K562 (cell line): ENCODE measurements around the gene NEDD4. TPM values are rescaled to one million over a fixed set of nuclear protein-coding genes. Genes with fewer than 3 reads are reported as not detected.

Experiments used
- ATAC-seq: fragments of 200-7000 bp; cut with Tn5 transposase; 3 replicates; pipeline ENCODE4 v1.9.1; 2020; ENCODE audit warnings: moderate library complexity
- BruUV-seq: library from RNA; stranded (reverse); fragments of 400-500 nt; replicated peaks from 2 replicates; lab custom pipeline; 2021; lab: Mats Ljungman, UMichigan
- CTCF ChIA-PET: fragments of 300-600 bp; formaldehyde crosslinking; extraction: SDS; loops from one replicate; lab custom pipeline; 2021; ENCODE audit warnings: low intra/inter-chr PET ratio; lab: Yijun Ruan, JAX
- POLR2A ChIA-PET: fragments of 300-600, 350-650 bp; sonication (Branson Sonifier 250); formaldehyde crosslinking; extraction: SDS; loops from one replicate; lab custom pipeline; 2021; ENCODE audit warnings: antibody characterized with exemption, inconsistent platforms; lab: Yijun Ruan, JAX
- DNase-seq, 4 experiments: peaks; one replicate each; pipeline versions ENCODE4 v3.0.0 to v3.0.0-alpha.2; 2011 to 2018; ENCODE audit warnings: low spot score in 3 of 4, mixed read lengths in 3 of 4; ENCODE audit errors: extremely low read depth in 1 of 4
- FAIRE-seq: peaks from 2 replicates; lab custom pipeline; 2011; peaks lifted over from hg19 to GRCh38; lab: Jason Lieb, UNC
- H2AFZ ChIP-seq: 2 replicates; pipeline ENCODE4 v1.6.0; 2011; ENCODE audit warnings: low read depth, low read length, control low read depth, inconsistent platforms
- H3K27ac ChIP-seq: fragments of 200-600 bp; 3 replicates; pipeline ENCODE4 v1.8.0; 2011; ENCODE audit warnings: low read depth, mild to moderate bottlenecking, control low read depth, inconsistent platforms, low read length, moderate library complexity, mixed read lengths; ENCODE audit errors: extremely low read depth
- H3K27me3 ChIP-seq, 2 experiments: fragments of 300-600 bp in 1 of 2; 2 replicates in 1 of 2; 3 replicates in 1 of 2; pipeline versions ENCODE4 v1.6.0 to v1.8.0; 2011; ENCODE audit warnings: inconsistent platforms in 2 of 2, low read length in 2 of 2, mild to moderate bottlenecking in 1 of 2, mixed read lengths in 1 of 2, moderate library complexity in 1 of 2; ENCODE audit not compliant: control insufficient read depth in 2 of 2, insufficient read depth in 2 of 2
- H3K36me3 ChIP-seq: fragments of 300-600 bp; 3 replicates; pipeline ENCODE4 v1.8.0; 2011; ENCODE audit warnings: mild to moderate bottlenecking, low read length, inconsistent platforms; ENCODE audit not compliant: control insufficient read depth, insufficient read depth
- H3K4me1 ChIP-seq, 2 experiments: fragments of 200-600 bp in 1 of 2; replicated peaks in 1 of 2; 2 replicates in 1 of 2; 3 replicates in 1 of 2; pipeline versions ENCODE4 v1.5.1 to v1.8.0; 2011; ENCODE audit warnings: inconsistent platforms in 2 of 2, low read length in 2 of 2, mild to moderate bottlenecking in 1 of 2, mixed read lengths in 1 of 2, moderate library complexity in 1 of 2; ENCODE audit not compliant: control insufficient read depth in 2 of 2, insufficient read depth in 2 of 2
- H3K4me2 ChIP-seq: 2 replicates; pipeline ENCODE4 v1.6.1; 2011; ENCODE audit warnings: low read length, control low read depth, inconsistent platforms, mixed read lengths; ENCODE audit not compliant: insufficient read depth
- H3K4me3 ChIP-seq: fragments of 200-600 bp; sonication (generic), shearing (Covaris generic); 2 replicates; pipeline ENCODE4 v1.5.1; 2016; ENCODE audit warnings: control low read depth, inconsistent platforms
- H3K79me2 ChIP-seq: fragments of 200-600 bp; 3 replicates; pipeline ENCODE4 v1.8.0; 2011; ENCODE audit warnings: low read length, inconsistent platforms; ENCODE audit not compliant: control insufficient read depth, insufficient read depth
- H3K9ac ChIP-seq, 2 experiments: 2 replicates each; pipeline versions ENCODE4 v1.6.0 to v1.6.1; 2011; ENCODE audit warnings: low read depth in 2 of 2, low read length in 2 of 2, control low read depth in 1 of 2, inconsistent platforms in 1 of 2, mild to moderate bottlenecking in 1 of 2, mixed read lengths in 1 of 2; ENCODE audit not compliant: insufficient read depth in 1 of 2
- H3K9me1 ChIP-seq: one replicate; pipeline ENCODE4 v1.6.0; 2011; ENCODE audit warnings: inconsistent platforms, mild to moderate bottlenecking, low read length, moderate library complexity; ENCODE audit not compliant: control insufficient read depth, insufficient read depth
- H3K9me3 ChIP-seq: replicated peaks from 2 replicates; pipeline ENCODE4 v1.5.1; 2011; ENCODE audit warnings: low read depth, low read length, inconsistent platforms; ENCODE audit not compliant: control insufficient read depth, insufficient read depth
- H4K20me1 ChIP-seq: replicated peaks from 2 replicates; pipeline ENCODE4 v1.6.1; 2011; ENCODE audit warnings: low read length, inconsistent platforms, mixed read lengths; ENCODE audit not compliant: control insufficient read depth, insufficient read depth
- ARID4B ChIP-seq: sonication (generic); formaldehyde crosslinking; IDR thresholded peaks from 2 replicates; pipeline ENCODE4 v1.8.0; 2022; ENCODE audit warnings: mild to moderate bottlenecking, missing genetic modification reagents
- CREM ChIP-seq: IDR thresholded peaks from 2 replicates; pipeline ENCODE4 v1.6.1; 2014; ENCODE audit warnings: antibody characterized with exemption, low read depth
- ELF4 ChIP-seq: fragments of 450-650 bp; formaldehyde crosslinking; IDR thresholded peaks from 2 replicates; pipeline ENCODE4 v1.4.0; 2022; ENCODE audit warnings: missing genetic modification characterization
- KDM1A ChIP-seq, 2 experiments: fragments of 450-650 bp; IDR thresholded peaks; 2 replicates each; pipeline ENCODE4 v1.6.1; 2016; ENCODE audit warnings: mild to moderate bottlenecking in 2 of 2
- NCOA2 ChIP-seq, 2 experiments: fragments of 450-650 bp; IDR thresholded peaks; 2 replicates each; pipeline ENCODE4 v1.6.1; 2018; ENCODE audit warnings: mild to moderate bottlenecking in 2 of 2, moderate library complexity in 1 of 2; ENCODE audit not compliant: partially characterized antibody in 2 of 2
- POLR2A ChIP-seq: fragments of 450-650 bp; conservative IDR thresholded peaks from 2 replicates; pipeline ENCODE4 v1.6.1; 2016
- SETDB1 ChIP-seq: IDR thresholded peaks from one replicate; pipeline ENCODE4 v1.6.1; 2012; ENCODE audit warnings: low read length, control low read depth, inconsistent platforms
- SMAD2 ChIP-seq: fragments of 150-350 bp; IDR thresholded peaks from 2 replicates; pipeline ENCODE4 v1.6.1; 2014; ENCODE audit warnings: low read depth, mild to moderate bottlenecking, low read length
- ZKSCAN3 ChIP-seq: fragments of 250-450 bp; sonication (Bioruptor Pico); IDR thresholded peaks from 2 replicates; pipeline ENCODE4 v1.4.0; 2020
- ZNF184 ChIP-seq: sonication (generic); formaldehyde crosslinking; IDR thresholded peaks from 2 replicates; pipeline ENCODE4 v1.5.0; 2020; ENCODE audit warnings: missing genetic modification reagents
- ZNF3 ChIP-seq: fragments of 250-450 bp; sonication (Bioruptor Pico); IDR thresholded peaks from 2 replicates; pipeline ENCODE4 v1.5.0; 2021; ENCODE audit warnings: mild to moderate bottlenecking, moderate library complexity
- ZNF354B ChIP-seq: fragments of 250-450 bp; sonication (Bioruptor Pico); IDR thresholded peaks from 2 replicates; pipeline ENCODE4 v1.4.0; 2020
- ZNF586 ChIP-seq: fragments of 450-650 bp; formaldehyde crosslinking; conservative IDR thresholded peaks from 2 replicates; pipeline ENCODE4 v1.4.0; 2020; ENCODE audit warnings: mild to moderate bottlenecking, moderate library complexity
- ZNF707 ChIP-seq: fragments of 250-450 bp; sonication (Bioruptor Pico); conservative IDR thresholded peaks from 2 replicates; pipeline ENCODE4 v1.8.0; 2022; ENCODE audit warnings: inconsistent platforms, mild to moderate bottlenecking, moderate library complexity
- WGBS: fragments of 100-300 bp; shearing (Covaris generic); methylation state at CpG from one replicate; pipeline ENCODE4 v1.1.6; 2016; ENCODE audit warnings: low coverage, mixed read lengths; ENCODE audit not compliant: insufficient coverage; ENCODE audit errors: missing lambda C conversion rate; 5-methylcytosine and 5-hydroxymethylcytosine counted together
- in situ Hi-C: fragments of 300-500 bp; cut with MboI; formaldehyde crosslinking; loops from 4 replicates; pipeline ENCODE4 v1.15.0; 2018; ENCODE audit warnings: inconsistent platforms, mixed read lengths
- intact Hi-C: fragments of 100-400 bp; cut with micrococcal nuclease; formaldehyde crosslinking; loops from 2 replicates; pipeline ENCODE4 v1.14.2; 2022
- polyA plus RNA-seq, 8 experiments: library from polyadenylated mRNA; depleted of rRNA in 4 of 8; stranded (reverse) in 5 of 8; unstranded in 3 of 8; fragments of >200 nt; fragmentation: Nextera tagmentation in 2 of 8; fragmentation: Illumina TruSeq in 1 of 8; extraction: Ambion mirVana in 2 of 8; extraction: Trizol in 1 of 8; gene quantifications; 2 replicates each; pipeline versions ENCODE4 v1.2.1 to v1.2.3, GENCODE V29; 2011 to 2014; ENCODE audit warnings: inconsistent platforms in 1 of 8, missing spikeins in 1 of 8
- total RNA-seq, 7 experiments: library from RNA; depleted of rRNA in 6 of 7; stranded (reverse); fragments of >200 nt in 6 of 7; fragmentation: Illumina TruSeq in 2 of 7; extraction: Trizol in 2 of 7; gene quantifications; 2 replicates each; pipeline versions ENCODE4 v1.2.1 to v1.2.3, GENCODE V29; 2011 to 2021; ENCODE audit warnings: low replicate concordance in 1 of 7
- TF ChIP-seq, protein P1 (sequence below): fragments of 250-450 bp; sonication (Bioruptor Pico); IDR thresholded peaks from 2 replicates; pipeline ENCODE4 v1.4.0; 2020; ENCODE audit warnings: borderline replicate concordance

NEDD4 gene
- total and polyA plus RNA-seq, 9 of the 15 experiments (the other 6 are each of a cell fraction or from before 2014, with no cell fraction given) = 7.2 to 23.7 (median 17.3) TPM

GRCh38 chr15:55802600-55803376, 190.6 kb downstream of the NEDD4 start (continued):
- no peak for TF ChIP-seq ZNF707 (CRISPR knock-in tag)
- no peak for TF ChIP-seq ARID4B (CRISPR knock-in tag)
- TF ChIP-seq SMAD2 = no peak
- no peak for TF ChIP-seq NCOA2 (IDR thresholded peaks at IDR 0.05; ENCODE audit: partially characterized antibody in 2 of 2)

DNA sequence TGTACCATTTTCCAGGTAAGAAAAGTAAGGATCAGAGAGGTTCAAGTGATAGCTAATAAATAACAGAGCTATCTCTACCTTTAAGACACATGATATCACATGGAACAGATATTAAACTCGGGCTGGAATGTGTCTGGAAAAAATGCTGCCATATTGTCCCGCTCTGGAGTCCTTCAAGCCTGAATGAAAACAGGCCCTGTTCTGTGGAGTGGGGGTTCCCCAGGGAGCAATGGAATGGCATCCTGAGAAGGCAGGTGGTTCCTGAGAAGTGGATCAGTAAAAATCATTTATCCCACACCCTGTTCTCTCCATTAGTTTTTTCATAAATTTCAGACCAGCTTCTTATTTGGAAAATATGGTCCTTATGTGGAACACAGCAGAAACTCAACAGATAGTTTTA, 193.2 kb downstream of the NEDD4 start:
- Histone ChIP-seq H3K4me1 (no peaks in the 10 kb centered on the region), H3K4me2 (peak overlapping the region; percentile 25; the same call in 1 of the 2 replicates), H3K36me3 (no peaks in the 10 kb centered on the region), H3K4me3 (no peak overlapping the region), H3K9me1 (no peaks in the 10 kb centered on the region), H3K9ac (no peak overlapping the region), H3K79me2 (no peaks in the 10 kb centered on the region), H3K27me3 (no peaks in the 10 kb centered on the region; a peak in 1 of 5 replicates), H3K9me3 (no peaks in the 10 kb centered on the region), H4K20me1 (no peaks in the 10 kb centered on the region), H3K27ac (no peak overlapping the region), H2AFZ (peak overlapping the region; percentile 94)
- peak; percentile 21; the same call in 1 of the 3 replicates for ATAC-seq
- no peak for FAIRE-seq
- intact Hi-C loops (no loop called here), in situ Hi-C loops (no loop called here)
- ChIA-PET CTCF (no interaction called here), POLR2A (no interaction called here)
- 44% methylated on average over 2 of the region's 2 CpGs for WGBS
- TF ChIP-seq POLR2A (no peak), ZNF354B (CRISPR knock-in tag) (no peak), ELF4 (CRISPR knock-in tag) (no peak), ZNF184 (no peak), KDM1A (IDR thresholded peaks at IDR 0.05) (no peak), CREM (no peak), SETDB1 (no peak), ZKSCAN3 (no peak), ZNF586 (CRISPR knock-in tag) (no peak), ZNF3 (no peak)
- TF ChIP-seq, protein P1, sequence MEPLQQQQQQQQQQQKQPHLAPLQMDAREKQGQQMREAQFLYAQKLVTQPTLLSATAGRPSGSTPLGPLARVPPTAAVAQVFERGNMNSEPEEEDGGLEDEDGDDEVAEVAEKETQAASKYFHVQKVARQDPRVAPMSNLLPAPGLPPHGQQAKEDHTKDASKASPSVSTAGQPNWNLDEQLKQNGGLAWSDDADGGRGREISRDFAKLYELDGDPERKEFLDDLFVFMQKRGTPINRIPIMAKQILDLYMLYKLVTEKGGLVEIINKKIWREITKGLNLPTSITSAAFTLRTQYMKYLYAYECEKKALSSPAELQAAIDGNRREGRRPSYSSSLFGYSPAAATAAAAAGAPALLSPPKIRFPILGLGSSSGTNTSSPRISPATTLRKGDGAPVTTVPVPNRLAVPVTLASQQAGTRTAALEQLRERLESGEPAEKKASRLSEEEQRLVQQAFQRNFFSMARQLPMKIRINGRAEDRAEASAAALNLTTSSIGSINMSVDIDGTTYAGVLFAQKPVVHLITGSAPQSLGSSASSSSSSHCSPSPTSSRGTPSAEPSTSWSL (CRISPR knock-in tag) = no peak
- DNase-seq = no peak
- BruUV-seq = no TSS peak
